GM12878 (cell line): ENCODE data around the gene TBX15. TPM values are rescaled to one million over a fixed set of nuclear protein-coding genes. Genes with fewer than 3 reads are reported as not detected.

Source experiments
- ATAC-seq: fragments of 200-7000 bp; cut with Tn5 transposase; 3 replicates; pipeline ENCODE4 v1.9.1; 2020; ENCODE audit warnings: mild to moderate bottlenecking, moderate library complexity
- BruUV-seq: library from RNA; stranded (reverse); fragments of 400-500 nt; replicated peaks from 2 replicates; lab custom pipeline; 2021; lab: Mats Ljungman, UMichigan
- CTCF ChIA-PET: fragments of 300-600 bp; sonication (Branson Sonifier 250); formaldehyde crosslinking; extraction: SDS; loops from one replicate; lab custom pipeline; 2021; ENCODE audit warnings: inconsistent platforms; lab: Yijun Ruan, JAX
- POLR2A ChIA-PET: fragments of 350-600 bp; formaldehyde crosslinking; extraction: SDS; loops from one replicate; lab custom pipeline; 2021; ENCODE audit warnings: inconsistent platforms; lab: Charles Lee
- RAD21 ChIA-PET: fragments of 300-600 bp; sonication (Branson Sonifier 250); formaldehyde crosslinking; loops from one replicate; lab custom pipeline; 2023; ENCODE audit warnings: antibody characterized with exemption; ENCODE audit not compliant: unreplicated experiment; lab: Charles Lee
- SMC1A ChIA-PET: fragments of 300-600 bp; sonication (Branson Sonifier 250); formaldehyde crosslinking; loops from one replicate; lab custom pipeline; 2023; ENCODE audit not compliant: unreplicated experiment, uncharacterized antibody; lab: Charles Lee
- DNase-seq: peaks from one replicate; pipeline ENCODE4 v3.0.0-alpha.2; 2011; ENCODE audit warnings: low read depth, low spot score
- FAIRE-seq: peaks from 3 replicates; lab custom pipeline; 2011; peaks lifted over from hg19 to GRCh38; lab: Jason Lieb, UNC
- H2AFZ ChIP-seq: 2 replicates; pipeline ENCODE4 v1.6.0; 2011; ENCODE audit warnings: low read depth, low read length, control low read depth; ENCODE audit not compliant: control insufficient read depth
- H3K27ac ChIP-seq: 2 replicates; pipeline ENCODE4 v1.5.1; 2011; ENCODE audit warnings: control low read depth; ENCODE audit not compliant: control insufficient read depth, insufficient read depth
- H3K27me3 ChIP-seq, 2 experiments: replicated peaks in 1 of 2; 2 replicates each; pipeline versions ENCODE4 v1.6.0 to v1.6.1; 2011; ENCODE audit warnings: low read length in 1 of 2; ENCODE audit not compliant: control insufficient read depth in 2 of 2, insufficient read depth in 2 of 2
- H3K36me3 ChIP-seq, 2 experiments: 2 replicates each; pipeline ENCODE4 v1.5.1; 2011; ENCODE audit warnings: low read length in 1 of 2; ENCODE audit not compliant: control insufficient read depth in 2 of 2, insufficient read depth in 2 of 2
- H3K4me1 ChIP-seq: 2 replicates; pipeline ENCODE4 v1.6.1; 2011; ENCODE audit warnings: mild to moderate bottlenecking, low read length, moderate library complexity, mixed read lengths; ENCODE audit not compliant: control insufficient read depth, insufficient read depth
- H3K4me2 ChIP-seq: 2 replicates; pipeline ENCODE4 v1.6.0; 2011; ENCODE audit warnings: control low read depth; ENCODE audit not compliant: control insufficient read depth, insufficient read depth
- H3K4me3 ChIP-seq: fragments of 200-600 bp; sonication (generic); 2 replicates; pipeline ENCODE4 v1.5.1; 2016
- H3K79me2 ChIP-seq: 2 replicates; pipeline ENCODE4 v1.6.0; 2011; ENCODE audit warnings: low read length; ENCODE audit not compliant: control insufficient read depth, insufficient read depth
- H3K9ac ChIP-seq: 2 replicates; pipeline ENCODE4 v1.8.0; 2011; ENCODE audit warnings: low read length, control low read depth, mixed read lengths; ENCODE audit not compliant: control insufficient read depth, insufficient read depth
- H3K9me3 ChIP-seq: replicated peaks from 3 replicates; pipeline ENCODE4 v1.5.1; 2011; ENCODE audit warnings: mild to moderate bottlenecking, low read length; ENCODE audit not compliant: control insufficient read depth, insufficient read depth
- H4K20me1 ChIP-seq: 2 replicates; pipeline ENCODE4 v1.6.0; 2011; ENCODE audit not compliant: control insufficient read depth, insufficient read depth
- DPF2 ChIP-seq: fragments of 450-650 bp; IDR thresholded peaks from 2 replicates; pipeline ENCODE4 v1.6.1; 2017; ENCODE audit warnings: mild to moderate bottlenecking
- ESRRA ChIP-seq: IDR thresholded peaks from 2 replicates; pipeline ENCODE4 v1.6.1; 2012; ENCODE audit warnings: mild to moderate bottlenecking, low read length, improper control_type of control experiment
- FOS ChIP-seq: IDR thresholded peaks from 3 replicates; pipeline ENCODE4 v1.6.1; 2011; ENCODE audit warnings: borderline replicate concordance; ENCODE audit not compliant: insufficient read length; ENCODE audit errors: extremely low read depth
- HDAC2 ChIP-seq: fragments of 200-600 bp; sonication (generic); IDR thresholded peaks from 2 replicates; pipeline ENCODE4 v1.6.1; 2017
- IKZF2 ChIP-seq, 2 experiments: fragments of 450-650 bp; IDR thresholded peaks; 2 replicates each; pipeline ENCODE4 v1.6.1; 2017; ENCODE audit warnings: mild to moderate bottlenecking in 2 of 2, moderate library complexity in 2 of 2
- MYC ChIP-seq: IDR thresholded peaks from 2 replicates; pipeline ENCODE4 v1.6.1; 2011; ENCODE audit warnings: mild to moderate bottlenecking, low read length, moderate library complexity, inconsistent platforms; ENCODE audit not compliant: insufficient read depth, insufficient replicate concordance, insufficient read length, severe bottlenecking
- NFYB ChIP-seq: IDR thresholded peaks from 2 replicates; pipeline ENCODE4 v1.6.1; 2011; ENCODE audit warnings: low read depth, mild to moderate bottlenecking, low read length, improper control_type of control experiment, moderate library complexity; ENCODE audit not compliant: insufficient read depth
- POLR2A ChIP-seq: IDR thresholded peaks from 2 replicates; pipeline ENCODE4 v1.6.1; 2011; ENCODE audit warnings: low read depth, mild to moderate bottlenecking, low read length
- RB1 ChIP-seq: fragments of 450-650 bp; formaldehyde crosslinking; IDR thresholded peaks from 2 replicates; pipeline ENCODE4 v1.6.1; 2017; ENCODE audit warnings: mild to moderate bottlenecking, borderline replicate concordance
- TBL1XR1 ChIP-seq: IDR thresholded peaks from 2 replicates; pipeline ENCODE4 v1.6.1; 2012; ENCODE audit warnings: low read depth, low read length, improper control_type of control experiment
- TCF12 ChIP-seq: IDR thresholded peaks from 2 replicates; pipeline ENCODE4 v1.6.1; 2011; ENCODE audit warnings: low read depth, mild to moderate bottlenecking, low read length
- ZNF384 ChIP-seq: IDR thresholded peaks from 2 replicates; pipeline ENCODE4 v1.6.1; 2012; ENCODE audit warnings: low read depth, mild to moderate bottlenecking, low read length, improper control_type of control experiment, borderline replicate concordance
- WGBS: methylation state at CpG from one replicate; pipeline ENCODE4 v1.1.6; 2016; ENCODE audit warnings: low lambda C conversion rate; ENCODE audit not compliant: insufficient replicate concordance, insufficient coverage; ENCODE audit errors: missing lambda C conversion rate; 5-methylcytosine and 5-hydroxymethylcytosine counted together
- in situ Hi-C: fragments of 300-500 bp; cut with MboI; formaldehyde crosslinking; loops from 9 replicates; pipeline ENCODE4 v1.14.3; 2018; ENCODE audit warnings: mixed read lengths
- intact Hi-C: fragments of 100-400 bp; cut with micrococcal nuclease; formaldehyde crosslinking; loops from one replicate; pipeline ENCODE4 v1.14.2; 2022; ENCODE audit not compliant: unreplicated experiment
- polyA plus RNA-seq, 11 experiments: library from polyadenylated mRNA; depleted of rRNA in 4 of 11; unstranded in 6 of 11; stranded (reverse) in 5 of 11; fragments of >200 nt; fragmentation: Nextera tagmentation in 4 of 11; fragmentation: Illumina TruSeq in 1 of 11; extraction: Ambion mirVana in 4 of 11; extraction: Trizol in 1 of 11; gene quantifications; 1 replicate in 1 of 11; 2 replicates in 10 of 11; pipeline versions ENCODE4 v1.2.1 to v1.2.3, GENCODE V29; 2011 to 2016; ENCODE audit warnings: inconsistent platforms in 2 of 11, missing spikeins in 2 of 11, low read depth in 1 of 11
- total RNA-seq, 4 experiments: library from RNA; depleted of rRNA in 3 of 4; stranded (reverse); fragments of >200 nt in 3 of 4; fragmentation: Illumina TruSeq in 1 of 4; extraction: Trizol in 1 of 4; gene quantifications; 2 replicates each; pipeline versions ENCODE4 v1.2.1 to v1.2.3, GENCODE V29; 2013 to 2021
- TF ChIP-seq, protein P1 (sequence below): fragments of 450-650 bp; conservative IDR thresholded peaks from 2 replicates; pipeline ENCODE4 v1.6.1; 2017; ENCODE audit warnings: mild to moderate bottlenecking, moderate library complexity
- TF ChIP-seq, protein P2 (sequence below): IDR thresholded peaks from 2 replicates; pipeline ENCODE4 v1.6.1; 2011; ENCODE audit warnings: low read depth, mild to moderate bottlenecking, low read length, moderate library complexity, borderline replicate concordance; ENCODE audit errors: extremely low read depth

Gene TBX15
- total and polyA plus RNA-seq, 10 of the 15 experiments (the other 5 are each of a cell fraction or from before 2014, with no cell fraction given) = 0.64 to 9.4 (median 0.99) TPM

DNA sequence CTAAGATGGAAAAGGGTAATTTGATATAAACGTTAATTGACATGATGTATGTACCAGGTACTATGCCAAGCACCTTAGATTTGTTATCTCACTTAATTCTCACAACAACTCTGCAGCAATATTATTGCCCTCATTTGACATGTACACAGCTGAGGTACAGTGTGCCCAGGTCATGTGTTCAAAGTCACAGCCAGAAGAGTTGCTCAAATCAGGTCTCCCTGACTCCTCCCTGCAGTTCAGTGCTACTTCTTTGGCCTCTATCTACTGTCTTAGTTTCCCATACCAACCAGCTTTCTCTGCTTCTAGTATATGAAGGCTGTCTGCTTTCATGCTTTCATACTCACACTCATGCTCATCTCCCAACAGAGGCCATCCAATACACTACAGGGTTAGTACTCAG, 15.1 kb downstream of the TBX15 start (continued):
- TF ChIP-seq, protein P1, sequence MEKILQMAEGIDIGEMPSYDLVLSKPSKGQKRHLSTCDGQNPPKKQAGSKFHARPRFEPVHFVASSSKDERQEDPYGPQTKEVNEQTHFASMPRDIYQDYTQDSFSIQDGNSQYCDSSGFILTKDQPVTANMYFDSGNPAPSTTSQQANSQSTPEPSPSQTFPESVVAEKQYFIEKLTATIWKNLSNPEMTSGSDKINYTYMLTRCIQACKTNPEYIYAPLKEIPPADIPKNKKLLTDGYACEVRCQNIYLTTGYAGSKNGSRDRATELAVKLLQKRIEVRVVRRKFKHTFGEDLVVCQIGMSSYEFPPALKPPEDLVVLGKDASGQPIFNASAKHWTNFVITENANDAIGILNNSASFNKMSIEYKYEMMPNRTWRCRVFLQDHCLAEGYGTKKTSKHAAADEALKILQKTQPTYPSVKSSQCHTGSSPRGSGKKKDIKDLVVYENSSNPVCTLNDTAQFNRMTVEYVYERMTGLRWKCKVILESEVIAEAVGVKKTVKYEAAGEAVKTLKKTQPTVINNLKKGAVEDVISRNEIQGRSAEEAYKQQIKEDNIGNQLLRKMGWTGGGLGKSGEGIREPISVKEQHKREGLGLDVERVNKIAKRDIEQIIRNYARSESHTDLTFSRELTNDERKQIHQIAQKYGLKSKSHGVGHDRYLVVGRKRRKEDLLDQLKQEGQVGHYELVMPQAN = no peak
- no peak for TF ChIP-seq IKZF2 (IDR thresholded peaks at IDR 0.05)

DNA sequence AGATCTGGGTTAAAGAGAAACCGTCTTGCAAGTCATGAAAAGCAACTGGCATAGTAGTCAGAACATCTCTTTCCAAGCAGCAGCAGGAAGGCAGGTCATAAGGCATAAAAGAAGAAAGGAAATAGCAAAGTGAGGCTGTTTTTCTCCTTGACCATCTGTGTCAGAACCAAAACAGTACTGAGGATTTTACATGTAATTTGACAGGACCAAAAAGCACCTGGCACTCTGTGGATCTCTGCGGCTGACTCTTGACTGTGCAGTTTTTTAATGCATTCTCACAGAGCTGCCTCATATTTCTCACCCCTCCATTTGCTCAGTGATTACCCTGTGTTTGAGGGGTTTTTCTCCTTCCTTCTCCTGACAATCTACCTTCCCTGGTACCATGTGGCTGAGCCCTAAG, 17.7 kb downstream of the TBX15 start:
- intact Hi-C loops = no loop called here
- RAD21 ChIA-PET = no interaction called here
- Histone ChIP-seq H3K9me3 (no peaks in the 10 kb centered on the region), H3K4me3 (no peak overlapping the region), H3K27ac (no peak overlapping the region), H3K9ac (no peak overlapping the region), H4K20me1 (no peaks in the 10 kb centered on the region), H3K79me2 (no peaks in the 10 kb centered on the region), H3K4me2 (no peak overlapping the region), H3K27me3 (no peaks in the 10 kb centered on the region; a peak in 1 of 4 replicates), H3K4me1 (no peaks in the 10 kb centered on the region), H3K36me3 (no peaks in the 10 kb centered on the region), H2AFZ (no peak overlapping the region)
- no peak for FAIRE-seq
- POLR2A ChIA-PET = no interaction called here
- no peak for ATAC-seq
- CTCF ChIA-PET = no interaction called here
- in situ Hi-C loops = no loop called here
- TF ChIP-seq TBL1XR1 (no peak), POLR2A (no peak), HDAC2 (no peak), IKZF2 (IDR thresholded peaks at IDR 0.05) (no peak), MYC (no peak), RB1 (no peak), TCF12 (no peak), FOS (no peak), ZNF384 (no peak), NFYB (no peak), DPF2 (no peak), ESRRA (no peak)
- TF ChIP-seq, protein P2, sequence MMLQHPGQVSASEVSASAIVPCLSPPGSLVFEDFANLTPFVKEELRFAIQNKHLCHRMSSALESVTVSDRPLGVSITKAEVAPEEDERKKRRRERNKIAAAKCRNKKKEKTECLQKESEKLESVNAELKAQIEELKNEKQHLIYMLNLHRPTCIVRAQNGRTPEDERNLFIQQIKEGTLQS = no peak
- no peak for DNase-seq
- no TSS peak for BruUV-seq
- WGBS = 13% methylated on average over 2 of the region's 2 CpGs
- SMC1A ChIA-PET = no interaction called here
